BJ (cell line): Measurements from ENCODE around the gene C6orf89. TPM values are rescaled to one million over a fixed set of nuclear protein-coding genes. Genes with fewer than 3 reads are reported as not detected.
"Not testable (repeated sequence)": the region's sequence is repeated elsewhere in the genome, so short reads cannot be mapped to it uniquely, and the experiment has no call there.

Experiments
- CTCF ChIA-PET: fragments of 350-600 bp; formaldehyde crosslinking; extraction: SDS; loops from one replicate; lab custom pipeline; 2021; ENCODE audit warnings: antibody characterized with exemption, inconsistent platforms; lab: Yijun Ruan, JAX
- POLR2A ChIA-PET: fragments of 300-600 bp; sonication (Branson Sonifier 250); formaldehyde crosslinking; extraction: SDS; loops from one replicate; lab custom pipeline; 2021; ENCODE audit warnings: antibody characterized with exemption; lab: Charles Lee
- DNase-seq: peaks from one replicate; pipeline ENCODE4 v3.0.0-alpha.2; 2011; ENCODE audit warnings: low read depth
- H3K27me3 ChIP-seq: 2 replicates; pipeline ENCODE4 v1.6.0; 2011; ENCODE audit warnings: low read length; ENCODE audit not compliant: control insufficient read depth, insufficient read depth
- H3K36me3 ChIP-seq: 2 replicates; pipeline ENCODE4 v1.5.1; 2011; ENCODE audit warnings: low read length; ENCODE audit not compliant: control insufficient read depth, insufficient read depth
- H3K4me3 ChIP-seq: 2 replicates; pipeline ENCODE4 v1.5.1; 2011; ENCODE audit warnings: low read depth, mild to moderate bottlenecking, control low read depth, low read length
- CTCF ChIP-seq: IDR thresholded peaks from 2 replicates; pipeline ENCODE4 v1.5.1; 2011; ENCODE audit warnings: low read depth, mild to moderate bottlenecking, control low read depth, inconsistent platforms, low read length, moderate library complexity; ENCODE audit not compliant: insufficient read depth
- polyA plus RNA-seq: library from polyadenylated mRNA; depleted of rRNA; stranded (reverse); fragments of >200 nt; gene quantifications from 2 replicates; pipeline ENCODE4 v1.2.3, GENCODE V29; 2011

The C6orf89 gene
- polyA plus RNA-seq, 1 experiment = 66.0 TPM

GRCh38 chr6:36937896-36938295 is 52.1 kb downstream of the C6orf89 start:
- POLR2A ChIA-PET = no interaction called here
- H3K4me3 ChIP-seq = no peak overlapping the region
- H3K27me3 ChIP-seq = no peaks in the 10 kb centered on the region; the same call in 1 of the 2 replicates
- no peak for TF ChIP-seq CTCF
- DNase-seq = no peak
- no peaks in the 10 kb centered on the region for H3K36me3 ChIP-seq
- CTCF ChIA-PET = no interaction called here

- POLR2A ChIA-PET = no interaction called here
- CTCF ChIA-PET = interaction anchor here (0.7 kb wide), 1 partner anchor 80 kb away, joined by 3 read pairs; no protein-coding TSS in a partner anchor
- H3K36me3 ChIP-seq = no peaks in the 10 kb centered on the region
- no peak overlapping the region for H3K4me3 ChIP-seq
- H3K27me3 ChIP-seq = no peaks in the 10 kb centered on the region; the same call in 1 of the 2 replicates
- DNase-seq = no peak
- TF ChIP-seq CTCF = no peak
Observed at GRCh38 chr6:36938536-36938935, 52.8 kb downstream of the C6orf89 start.

DNA sequence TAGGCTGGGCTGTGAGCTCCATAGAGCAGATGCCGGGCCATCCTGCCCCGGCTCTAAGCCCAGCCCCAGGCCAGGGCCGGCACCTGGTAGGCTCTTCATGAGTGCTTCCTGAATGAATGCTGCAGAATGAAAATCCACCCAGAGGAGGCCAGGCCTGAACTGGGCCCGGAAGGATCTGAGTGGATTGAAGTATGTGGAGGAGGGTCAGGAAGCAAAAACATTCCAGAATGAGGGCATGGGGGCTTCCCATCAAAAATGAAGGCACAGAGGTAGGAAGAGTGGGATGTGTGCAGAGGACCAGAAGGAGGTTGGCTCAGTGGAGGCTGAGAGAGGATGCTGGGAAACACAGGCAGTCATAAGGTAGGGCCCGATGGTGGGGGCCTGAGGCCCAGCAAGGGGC is 53.3 kb downstream of the C6orf89 start:
- ChIA-PET CTCF (interaction anchor here (0.7 to 1.5 kb wide), 2 partner anchors 19 to 79 kb away, joined by 3 read pairs; no protein-coding TSS in a partner anchor), POLR2A (interaction anchor here (0.6 kb wide), 1 partner anchor 47 kb away, joined by 3 read pairs; the partner anchor contains the start of gene MTCH1)
- H3K27me3 ChIP-seq, H3K4me3 ChIP-seq, H3K36me3 ChIP-seq, DNase-seq: not testable (repeated sequence)

DNA sequence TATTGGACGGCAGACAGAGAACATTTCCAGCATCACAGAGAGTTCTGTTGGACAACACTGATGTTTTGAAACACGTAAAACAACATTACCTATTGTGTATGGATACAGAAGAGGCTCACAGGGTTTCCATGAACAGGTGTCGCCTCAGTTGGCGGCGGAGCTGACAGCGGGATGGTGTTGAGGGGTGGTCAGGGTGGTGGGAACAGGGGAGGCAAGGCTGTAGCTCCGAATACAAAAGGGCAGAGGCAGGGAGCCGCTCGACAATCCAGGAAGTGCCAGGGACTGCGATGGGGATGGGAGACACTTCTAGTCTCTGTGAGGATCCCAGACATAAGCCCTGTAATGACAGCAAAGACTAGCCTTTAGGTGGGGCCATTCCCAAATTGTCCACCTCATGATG is 54.3 kb downstream of the C6orf89 start:
- CTCF ChIA-PET = interaction anchor here (1.0 to 1.5 kb wide), 3 partner anchors 9 to 18 kb away, joined by 3 to 4 read pairs (median 3); no protein-coding TSS in a partner anchor
- peaks cover 3% of the 10 kb centered on the region for H3K27me3 ChIP-seq
- POLR2A ChIA-PET = no interaction called here
- DNase-seq = no peak
- no peaks in the 10 kb centered on the region for H3K36me3 ChIP-seq
- no peak for TF ChIP-seq CTCF
- H3K4me3 ChIP-seq = no peak overlapping the region

- CTCF ChIA-PET = interaction anchor here (0.6 kb wide), 1 partner anchor 121 kb away, joined by 3 read pairs; no protein-coding TSS in a partner anchor
- H3K27me3 ChIP-seq, DNase-seq, POLR2A ChIA-PET, H3K4me3 ChIP-seq, H3K36me3 ChIP-seq: not testable (repeated sequence)
Observed at GRCh38 chr6:36941561-36941960, 55.8 kb downstream of the C6orf89 start.

DNA sequence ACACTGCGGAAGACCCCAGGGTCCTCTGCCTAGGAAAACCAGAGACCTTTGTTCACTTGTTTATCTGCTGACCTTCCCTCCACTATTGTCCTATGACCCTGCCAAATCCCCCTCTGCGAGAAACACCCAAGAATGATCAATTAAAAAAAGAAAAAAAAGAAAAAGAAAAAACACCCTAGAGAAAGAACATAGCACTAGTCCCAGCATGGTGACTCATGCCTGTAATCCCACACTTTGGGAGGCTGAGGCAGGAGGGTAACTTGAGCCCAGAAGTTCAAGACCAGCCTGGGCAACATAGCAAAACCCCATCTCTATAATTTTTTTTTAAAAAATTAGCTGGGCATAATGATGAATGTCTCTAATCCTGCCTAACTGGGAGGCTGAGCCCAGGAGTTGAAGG is 56.6 kb downstream of the C6orf89 start:
- H3K27me3 ChIP-seq, DNase-seq, H3K4me3 ChIP-seq, CTCF ChIA-PET, POLR2A ChIA-PET, H3K36me3 ChIP-seq: not testable (repeated sequence)

- ChIA-PET CTCF (no interaction called here), POLR2A (no interaction called here)
- Histone ChIP-seq H3K4me3 (no peak overlapping the region), H3K27me3 (peaks cover 3% of the 10 kb centered on the region), H3K36me3 (no peaks in the 10 kb centered on the region)
- TF ChIP-seq CTCF = no peak
- DNase-seq = no peak
Observed at GRCh38 chr6:36944650-36945049, 58.9 kb downstream of the C6orf89 start.
